GM21825 (cell line): ENCODE measurements around the gene EML4.
"Not testable (repeated sequence)": the region's sequence is repeated elsewhere in the genome, so short reads cannot be mapped to it uniquely, and the experiment has no call there.

Experiments used
- ATAC-seq: cut with Tn5 transposase; IDR thresholded peaks from one replicate; pipeline ENCODE4 v1.9.1; 2021; ENCODE audit warnings: mild to moderate bottlenecking, moderate library complexity; ENCODE audit not compliant: unreplicated experiment

EML4 gene

GRCh38 chr2:42347518-42347917 is 178.4 kb downstream of the EML4 start:
- ATAC-seq: not testable (repeated sequence)

DNA sequence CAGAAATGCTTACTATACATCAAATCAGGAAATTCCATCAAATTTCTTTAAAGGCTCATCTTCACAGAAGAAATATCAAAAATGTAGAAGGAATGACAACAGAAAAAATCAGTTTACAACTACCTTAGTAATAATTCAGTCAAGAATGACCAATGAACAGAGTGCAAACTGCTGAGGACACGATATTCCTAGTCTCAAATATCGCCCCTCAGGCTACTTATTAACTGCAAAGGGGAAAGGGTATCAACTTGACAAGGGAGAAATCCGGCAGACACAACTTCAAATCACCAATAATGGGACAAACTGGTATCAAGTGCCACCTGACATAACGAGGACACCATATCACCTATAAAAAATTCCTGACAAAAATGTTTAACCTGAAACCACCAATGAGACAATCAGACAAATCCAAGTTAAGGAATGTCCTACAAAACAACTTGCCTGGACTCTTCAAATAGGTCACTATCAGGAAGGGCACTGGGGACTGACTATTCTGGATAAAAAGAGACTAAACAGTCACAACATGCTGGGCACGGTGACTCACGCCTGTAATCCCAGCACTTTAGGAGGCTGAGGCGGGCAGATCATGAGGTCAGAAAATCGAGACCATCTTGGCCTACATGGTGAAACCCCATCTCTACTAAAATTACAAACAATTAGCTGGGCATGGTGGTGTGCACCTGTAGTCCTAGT is 179.1 kb downstream of the EML4 start:
- no peak for ATAC-seq

GRCh38 chr2:42350434-42351063 is 181.4 kb downstream of the EML4 start:
- ATAC-seq: no peak

- ATAC-seq: no peak
These were observed 182.7 kb downstream of the EML4 start for GRCh38 chr2:42351864-42352263.

GRCh38 chr2:42353792-42354429 is 184.8 kb downstream of the EML4 start:
- ATAC-seq: no peak

- no peak for ATAC-seq
These were observed 190.3 kb downstream of the EML4 start for GRCh38 chr2:42359304-42359964.

GRCh38 chr2:42359965-42360483 is 190.9 kb downstream of the EML4 start:
- no peak for ATAC-seq

GRCh38 chr2:42360493-42360889 is 191.3 kb downstream of the EML4 start:
- ATAC-seq: no peak

DNA sequence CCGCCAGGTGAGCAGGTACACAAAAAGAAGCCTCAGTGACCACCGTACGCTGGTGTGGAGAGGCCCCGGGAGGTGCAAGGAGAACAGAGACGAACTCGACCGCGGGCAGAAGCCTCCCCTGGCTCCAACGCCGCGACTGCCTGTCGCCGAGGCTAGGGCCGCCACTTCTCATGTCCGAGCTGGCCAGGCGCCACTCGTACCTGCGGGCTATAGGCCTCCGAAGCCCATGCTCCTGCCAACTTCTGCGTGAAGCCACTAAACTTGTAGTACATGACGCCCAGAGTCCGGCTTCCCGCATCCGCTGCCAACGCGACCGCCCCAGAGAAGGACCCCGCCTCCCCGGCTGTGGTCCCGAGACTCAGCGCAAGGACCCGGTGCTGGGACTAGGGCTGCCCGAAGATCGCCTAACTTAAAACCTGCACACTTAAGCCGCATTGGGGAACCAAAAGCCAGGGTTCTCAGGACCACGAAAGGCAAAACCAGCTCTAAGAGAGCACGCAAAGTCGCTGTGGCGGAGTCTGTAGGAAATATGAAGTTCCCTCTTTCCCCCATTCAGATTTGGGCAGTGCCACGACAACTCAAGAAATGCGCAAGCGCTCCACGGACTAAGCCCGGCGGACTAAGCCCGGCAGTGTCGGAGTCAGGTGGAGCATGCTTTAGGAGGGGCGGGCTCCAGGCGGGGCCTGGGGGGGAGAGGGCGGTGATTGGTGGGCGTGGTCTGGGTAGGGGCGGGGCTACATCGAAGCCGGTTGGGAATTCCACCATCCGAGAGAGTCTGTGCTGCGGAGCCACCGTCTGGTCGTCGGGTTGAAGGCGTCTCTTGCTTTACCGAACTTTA is 192.0 kb downstream of the EML4 start, which contains the start of gene COX7A2L:
TSS of gene COX7A2L (minus strand) at position 328 of the 838 bp plus-strand sequence. CDS start at position 272, 56 bp downstream.
- ATAC-seq: peak; percentile 89

GRCh38 chr2:42361728-42362283 is 192.7 kb downstream of the EML4 start:
- ATAC-seq: no peak

DNA sequence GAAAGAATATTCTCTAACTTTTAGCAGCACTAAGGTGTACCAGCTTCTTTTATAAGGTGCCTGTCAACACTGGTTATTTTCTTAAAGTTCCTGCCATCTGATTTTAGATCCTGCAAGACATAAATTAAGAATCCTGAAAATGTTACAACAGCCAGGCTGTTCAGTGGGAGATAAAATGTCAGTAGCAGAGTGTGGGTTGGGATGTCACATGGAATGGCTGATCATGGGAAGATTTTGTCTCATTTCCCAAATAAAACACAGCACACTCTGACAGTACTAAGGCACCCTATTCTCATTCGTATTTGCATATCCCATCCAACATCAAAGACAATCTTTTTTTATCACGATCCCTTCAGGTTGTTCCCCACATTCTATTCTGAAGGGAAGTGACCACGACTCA is 194.3 kb downstream of the EML4 start:
- no peak for ATAC-seq

- no peak for ATAC-seq
These were observed 195.5 kb downstream of the EML4 start for GRCh38 chr2:42364658-42365057.

GRCh38 chr2:42366411-42366810 is 197.3 kb downstream of the EML4 start:
- no peak for ATAC-seq

GRCh38 chr2:42367835-42368234 is 198.7 kb downstream of the EML4 start:
- ATAC-seq: no peak

GRCh38 chr2:42368817-42369531 is 199.8 kb downstream of the EML4 start:
- ATAC-seq: no peak

GRCh38 chr2:42369532-42370229 is 200.5 kb downstream of the EML4 start:
- no peak for ATAC-seq

DNA sequence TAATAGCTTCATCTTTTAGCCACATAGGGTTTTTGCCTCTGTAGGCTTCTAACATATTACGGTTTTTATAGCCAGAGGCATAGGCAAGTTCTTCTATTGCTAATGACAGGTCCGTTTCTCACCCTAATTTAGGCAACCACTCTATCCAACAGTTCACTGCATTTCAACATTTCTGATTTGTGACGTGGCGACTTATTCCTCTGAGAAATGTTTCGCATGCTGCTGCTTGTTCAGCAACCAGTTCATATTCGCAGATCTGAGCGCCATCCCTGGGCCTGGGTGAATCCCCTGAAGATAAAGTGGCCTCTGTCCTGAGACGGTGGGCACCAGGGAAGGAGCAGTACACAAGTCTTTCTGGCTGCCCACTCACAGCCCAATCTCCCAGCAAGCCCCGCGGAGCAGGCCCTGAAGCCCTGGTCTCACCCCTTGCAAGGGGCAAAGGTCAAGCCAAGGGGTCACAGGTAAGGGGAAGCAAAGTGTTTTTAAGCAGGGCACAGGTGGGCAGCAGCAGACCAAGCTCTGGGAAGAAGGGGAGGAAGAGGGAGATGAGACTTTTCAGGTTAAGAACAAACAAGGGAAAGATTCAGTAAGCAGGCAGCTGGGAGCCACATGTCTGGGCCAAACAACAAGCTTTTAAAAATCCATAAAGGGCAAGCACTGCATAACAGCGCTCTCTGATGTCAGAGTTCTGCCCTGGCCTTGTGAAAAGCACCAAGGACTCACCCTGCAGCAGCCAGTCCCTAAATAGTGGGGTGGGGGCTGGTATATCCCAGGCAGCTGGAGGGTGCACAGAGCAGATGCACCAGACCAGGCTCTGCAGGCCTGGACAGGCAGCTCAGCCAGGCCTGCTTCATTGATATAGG is 202.7 kb downstream of the EML4 start:
- no peak for ATAC-seq
